ENCODE measurements around the gene ALCAM.

DNA sequence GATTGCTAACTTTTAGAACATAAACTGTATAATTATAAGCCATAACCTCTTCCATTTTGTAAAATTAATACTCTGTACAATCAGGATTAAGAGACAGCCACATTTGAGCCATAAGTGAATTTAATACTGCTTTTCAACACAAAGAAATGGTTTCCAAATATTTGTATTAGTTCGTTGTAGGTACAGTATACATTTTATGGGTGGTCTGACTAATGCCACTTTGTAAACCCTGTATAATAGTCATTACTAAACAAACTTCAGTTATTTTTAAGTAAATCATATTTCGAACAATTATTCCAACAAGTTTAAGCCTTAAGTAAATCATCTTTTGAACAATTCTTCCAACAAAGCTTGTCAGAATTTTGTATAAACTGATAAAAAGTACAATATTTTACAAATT lies 11.0 kb downstream of the ALCAM start:
- no peak for TF ChIP-seq POLR2A (IDR thresholded peaks at IDR 0.05; ENCODE audit: low read length)
- TF ChIP-seq GATA1 (IDR thresholded peaks at IDR 0.05; ENCODE audit: low read depth, low read length) = no peak

Measured in erythroblast (primary cell).